ENCODE data around the gene CSTA. TPM values are rescaled to one million over a fixed set of nuclear protein-coding genes. Genes with fewer than 3 reads are reported as not detected.

Gene CSTA
- total RNA-seq, 4 donors from 2014 or later, result 1.1 to 4.8 (median 2.7) TPM; not detected in 1

DNA sequence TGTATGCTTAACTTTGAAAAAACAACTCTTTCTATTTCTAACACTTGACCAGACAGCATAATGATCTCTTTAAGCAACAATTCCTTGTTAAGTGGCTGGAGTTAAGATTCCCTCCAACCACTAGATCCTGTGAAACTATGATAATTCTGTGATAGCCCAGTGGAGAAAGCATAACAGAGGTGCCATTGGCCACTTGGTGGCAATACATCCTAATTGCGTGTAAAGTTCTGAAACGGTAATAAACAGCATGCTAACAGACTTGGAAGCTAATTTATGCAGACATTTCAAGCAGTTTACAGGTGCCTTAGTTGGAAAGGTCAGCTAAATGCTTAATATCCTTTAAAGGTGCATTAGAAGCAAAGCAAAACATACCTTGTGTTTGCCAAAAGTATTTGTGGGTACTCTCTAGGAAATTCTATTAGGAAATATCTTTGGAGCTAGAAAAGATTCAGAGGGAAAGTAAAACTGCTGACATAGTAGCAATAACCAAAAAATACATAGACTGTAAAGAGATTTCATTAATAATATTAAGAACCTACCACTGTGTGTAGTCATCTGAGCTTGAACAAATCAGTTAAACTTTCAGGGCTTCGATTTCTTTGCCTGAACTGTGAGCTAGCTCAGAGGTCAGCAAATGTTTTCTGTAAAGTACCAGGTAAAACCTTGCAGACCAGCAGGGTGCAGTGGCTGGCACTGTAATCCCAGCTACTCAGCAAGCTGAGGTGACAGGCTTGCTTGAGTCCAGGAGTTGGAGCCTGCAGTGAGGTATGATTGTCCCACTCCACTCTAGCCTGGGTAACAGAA is 19.0 kb upstream of the CSTA start:
- TF ChIP-seq POLR2A (IDR thresholded peaks at IDR 0.05), result no peak
- TF ChIP-seq, protein P1, sequence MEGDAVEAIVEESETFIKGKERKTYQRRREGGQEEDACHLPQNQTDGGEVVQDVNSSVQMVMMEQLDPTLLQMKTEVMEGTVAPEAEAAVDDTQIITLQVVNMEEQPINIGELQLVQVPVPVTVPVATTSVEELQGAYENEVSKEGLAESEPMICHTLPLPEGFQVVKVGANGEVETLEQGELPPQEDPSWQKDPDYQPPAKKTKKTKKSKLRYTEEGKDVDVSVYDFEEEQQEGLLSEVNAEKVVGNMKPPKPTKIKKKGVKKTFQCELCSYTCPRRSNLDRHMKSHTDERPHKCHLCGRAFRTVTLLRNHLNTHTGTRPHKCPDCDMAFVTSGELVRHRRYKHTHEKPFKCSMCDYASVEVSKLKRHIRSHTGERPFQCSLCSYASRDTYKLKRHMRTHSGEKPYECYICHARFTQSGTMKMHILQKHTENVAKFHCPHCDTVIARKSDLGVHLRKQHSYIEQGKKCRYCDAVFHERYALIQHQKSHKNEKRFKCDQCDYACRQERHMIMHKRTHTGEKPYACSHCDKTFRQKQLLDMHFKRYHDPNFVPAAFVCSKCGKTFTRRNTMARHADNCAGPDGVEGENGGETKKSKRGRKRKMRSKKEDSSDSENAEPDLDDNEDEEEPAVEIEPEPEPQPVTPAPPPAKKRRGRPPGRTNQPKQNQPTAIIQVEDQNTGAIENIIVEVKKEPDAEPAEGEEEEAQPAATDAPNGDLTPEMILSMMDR (IDR thresholded peaks at IDR 0.05), result no peak
- TF ChIP-seq EP300 (IDR thresholded peaks at IDR 0.05), result no peak
- no peak for DNase-seq (ENCODE audit: low spot score in 2 of 2)
- Histone ChIP-seq H3K36me3 (no peaks in the 10 kb centered on the region), H3K9me3 (peaks cover 0 to under 1% (median 0%) of the 10 kb centered on the region in 4 donors), H3K27me3 (no peaks in the 10 kb centered on the region), H3K4me1 (peaks cover 0 to 6% (median 0%) of the 10 kb centered on the region in 4 donors), H3K27ac (no peak overlapping the region), H3K4me3 (no peak overlapping the region)
- WGBS, 2 donors, result 29 to 40% methylated on average over 3 of the region's 3 CpGs

DNA sequence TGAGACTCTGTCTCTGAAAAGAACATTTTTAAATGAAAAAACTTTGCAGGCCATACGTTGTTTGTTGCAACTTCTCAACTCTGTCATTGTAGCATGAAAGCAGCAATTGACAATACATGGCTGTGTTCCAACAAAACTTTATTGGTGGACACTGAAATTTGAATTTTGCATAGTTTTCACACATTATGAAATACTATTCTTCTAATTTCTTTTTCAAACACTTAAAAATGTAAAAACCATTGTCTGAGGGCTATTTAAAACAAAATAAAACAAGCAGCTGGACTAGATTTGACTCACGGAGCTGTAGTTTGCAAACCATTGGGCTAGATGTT is 18.5 kb upstream of the CSTA start:
- TF ChIP-seq POLR2A (IDR thresholded peaks at IDR 0.05) (no peak), EP300 (IDR thresholded peaks at IDR 0.05) (no peak)
- TF ChIP-seq, protein P1 (IDR thresholded peaks at IDR 0.05), result no peak
- DNase-seq (ENCODE audit: low spot score in 2 of 2), result no peak
- Histone ChIP-seq H3K27ac (no peak overlapping the region), H3K36me3 (no peaks in the 10 kb centered on the region), H3K27me3 (no peaks in the 10 kb centered on the region), H3K9me3 (no peaks in the 10 kb centered on the region), H3K4me1 (peaks cover 0 to 6% (median 0%) of the 10 kb centered on the region in 4 donors), H3K4me3 (no peak overlapping the region)
- WGBS, 2 donors, result 22 to 41% methylated on average over 2 of the region's 2 CpGs

DNA sequence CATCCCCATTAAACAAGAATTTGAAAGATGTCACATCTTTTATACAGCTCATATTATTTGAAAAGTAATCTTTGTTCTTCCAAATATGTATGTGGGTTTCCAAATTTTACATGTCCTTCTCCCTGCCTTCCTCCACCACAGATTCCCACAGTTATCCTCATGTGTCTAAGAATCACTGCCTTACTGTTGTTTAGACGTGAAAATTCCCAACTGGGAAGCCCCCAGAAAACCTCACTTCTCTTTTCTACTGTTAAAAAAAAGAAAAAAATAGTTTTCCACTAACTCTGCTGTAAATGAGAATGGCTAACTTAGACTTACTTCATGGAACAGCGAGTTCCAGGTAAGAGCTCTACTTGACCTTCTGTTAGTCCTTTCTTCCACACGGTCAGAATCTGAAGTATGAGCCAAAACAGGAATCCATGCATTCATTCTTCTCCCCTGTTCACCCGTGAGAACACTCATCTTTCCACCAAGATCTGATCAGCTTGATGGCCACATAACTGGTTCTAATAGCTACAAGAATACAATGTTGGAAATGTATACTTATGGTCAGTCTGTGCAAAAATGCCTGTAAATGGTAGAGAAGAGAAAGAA is 17.9 kb upstream of the CSTA start:
- Histone ChIP-seq H3K27me3 (no peaks in the 10 kb centered on the region), H3K4me3 (no peak overlapping the region), H3K4me1 (peaks cover 0 to 6% (median 0%) of the 10 kb centered on the region in 4 donors), H3K9me3 (no peaks in the 10 kb centered on the region), H3K27ac (no peak overlapping the region), H3K36me3 (no peaks in the 10 kb centered on the region)
- WGBS, 2 donors, result 72 to 74% methylated on average over 4 of the region's 4 CpGs
- no peak for DNase-seq (ENCODE audit: low spot score in 2 of 2)
- TF ChIP-seq POLR2A (IDR thresholded peaks at IDR 0.05), result no peak
- TF ChIP-seq EP300 (IDR thresholded peaks at IDR 0.05), result no peak
- TF ChIP-seq, protein P1 (IDR thresholded peaks at IDR 0.05), result no peak

DNA sequence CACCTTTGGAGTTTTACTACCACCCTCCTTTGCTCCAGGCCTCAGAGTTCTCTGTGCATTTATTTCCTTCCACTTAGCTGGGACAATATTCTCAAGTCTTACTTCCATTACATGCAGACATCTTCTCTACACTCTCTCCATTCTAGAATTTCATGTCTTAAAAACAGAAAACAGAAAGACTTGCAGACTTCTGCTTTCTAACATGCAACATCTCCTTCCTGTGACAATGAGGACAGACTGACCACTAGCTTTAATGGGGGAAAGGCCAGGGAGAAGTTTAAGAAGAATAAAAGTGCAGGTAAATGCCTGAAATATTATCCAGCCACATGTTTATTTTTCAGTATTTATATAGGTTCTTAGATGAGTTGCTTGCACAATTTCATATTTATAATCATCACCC is 17.1 kb upstream of the CSTA start:
- TF ChIP-seq, protein P1 (IDR thresholded peaks at IDR 0.05), result no peak
- no peak for TF ChIP-seq EP300 (IDR thresholded peaks at IDR 0.05)
- no peak for TF ChIP-seq POLR2A (IDR thresholded peaks at IDR 0.05)
- H3K4me3 ChIP-seq, result no peak overlapping the region
- H3K9me3 ChIP-seq, result no peaks in the 10 kb centered on the region
- no peaks in the 10 kb centered on the region for H3K27me3 ChIP-seq
- no peak for DNase-seq (ENCODE audit: low spot score in 2 of 2)
- H3K27ac ChIP-seq, result no peak overlapping the region
- peaks cover 0 to 6% (median 0%) of the 10 kb centered on the region in 4 donors for H3K4me1 ChIP-seq
- H3K36me3 ChIP-seq, result no peaks in the 10 kb centered on the region

DNA sequence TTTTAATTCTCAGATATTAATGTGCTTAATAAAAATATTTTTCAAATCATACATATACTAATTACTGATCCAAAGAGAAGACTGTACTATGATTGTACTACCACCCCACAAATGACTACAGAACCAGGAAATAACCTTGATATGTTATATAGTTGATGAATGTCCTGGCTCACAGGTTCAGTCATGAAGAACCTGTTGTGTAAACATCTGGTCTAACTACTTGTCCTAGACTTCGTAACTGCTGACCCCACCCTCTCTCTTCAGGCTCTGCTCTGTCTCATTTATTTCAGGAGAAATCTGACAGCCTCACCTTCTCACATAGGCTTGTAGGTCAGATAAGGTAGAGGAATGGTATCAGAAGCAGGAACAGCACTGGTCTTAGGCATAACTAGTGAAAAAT is 14.7 kb upstream of the CSTA start:
- no peak overlapping the region for H3K27ac ChIP-seq
- DNase-seq (ENCODE audit: low spot score in 2 of 2), result no peak
- no peaks in the 10 kb centered on the region for H3K36me3 ChIP-seq
- peaks cover 0 to 6% (median 0%) of the 10 kb centered on the region in 4 donors for H3K4me1 ChIP-seq
- 64% methylated on average over 1 of the region's 1 CpG for WGBS, 2 donors
- H3K27me3 ChIP-seq, result no peaks in the 10 kb centered on the region
- TF ChIP-seq, protein P1 (IDR thresholded peaks at IDR 0.05), result no peak
- TF ChIP-seq EP300 (IDR thresholded peaks at IDR 0.05) (no peak), POLR2A (IDR thresholded peaks at IDR 0.05) (no peak)
- no peaks in the 10 kb centered on the region for H3K9me3 ChIP-seq
- H3K4me3 ChIP-seq, result no peak overlapping the region
